Mucosa of descending colon (tissue), 3 donors: Measurements from ENCODE around the gene TPP1. TPM values are rescaled to one million over a fixed set of nuclear protein-coding genes. Genes with fewer than 3 reads are reported as not detected.

Experiments used
- ATAC-seq: fragments of 200-7000 bp; cut with Tn5 transposase; one replicate; pipeline ENCODE4 v1.9.1; 2020; ENCODE audit warnings: mild to moderate bottlenecking, moderate library complexity
- DNase-seq, 3 donors: peaks; one replicate each; pipeline ENCODE4 v3.0.0-alpha.2; 2020
- H3K36me3 ChIP-seq: fragments of 200-600 bp; one replicate; pipeline ENCODE4 v1.8.0; 2021; ENCODE audit warnings: low read depth, mild to moderate bottlenecking
- H3K4me1 ChIP-seq: fragments of 200-600 bp; one replicate; pipeline ENCODE4 v1.8.0; 2021; ENCODE audit warnings: low read depth, mild to moderate bottlenecking
- H3K4me3 ChIP-seq: fragments of 200-600 bp; one replicate; pipeline ENCODE4 v1.8.0; 2021; ENCODE audit warnings: mild to moderate bottlenecking
- H3K9me3 ChIP-seq: fragments of 200-600 bp; one replicate; pipeline ENCODE4 v1.8.0; 2021; ENCODE audit warnings: mild to moderate bottlenecking
- intact Hi-C, 2 donors: fragments of 100-400 bp; cut with DNase I in 1 of 2; cut with micrococcal nuclease in 1 of 2; formaldehyde crosslinking; loops; one replicate each; pipeline versions ENCODE4 v1.11.0 to v1.11.1; 2022; cut with DNase I, micrococcal nuclease
- total RNA-seq, 3 donors: library from RNA; stranded (reverse); fragmentation: NEBNext Ultra II Directional in 2 of 3; extraction: Animal tissue kit (Norgen Biotek cat#: 25700) in 2 of 3; gene quantifications; one replicate each; pipeline versions ENCODE4 v1.2.1 to v1.2.4, GENCODE V29; 2021 to 2023
- TF ChIP-seq, protein P1 (sequence below): fragments of 200-600 bp; IDR thresholded peaks from one replicate; pipeline ENCODE4 v1.8.0; 2022; ENCODE audit warnings: antibody characterized with exemption, mild to moderate bottlenecking
- donor health status: DM: no; HTN: no; CAD: no; lungs with moderate emphysema.
- donor health status: DM: no; HTN: no; CAD: no.
- donor health status: DM: no; HTN: yes; CAD: no.

TPP1 gene
- total RNA-seq, 3 donors from 2014 or later = 86.4 to 116 (median 93.8) TPM

GRCh38 chr11:6596239-6596877, 22.9 kb downstream of the TPP1 start:
- H3K4me3 ChIP-seq = no peak overlapping the region
- DNase-seq (no peak), ATAC-seq (no peak)
- intact Hi-C loops = loop anchor here in 1 of 2 donors (10.0 kb wide), 1 partner anchor 52 kb away; no protein-coding TSS in a partner anchor
- TF ChIP-seq, protein P1, sequence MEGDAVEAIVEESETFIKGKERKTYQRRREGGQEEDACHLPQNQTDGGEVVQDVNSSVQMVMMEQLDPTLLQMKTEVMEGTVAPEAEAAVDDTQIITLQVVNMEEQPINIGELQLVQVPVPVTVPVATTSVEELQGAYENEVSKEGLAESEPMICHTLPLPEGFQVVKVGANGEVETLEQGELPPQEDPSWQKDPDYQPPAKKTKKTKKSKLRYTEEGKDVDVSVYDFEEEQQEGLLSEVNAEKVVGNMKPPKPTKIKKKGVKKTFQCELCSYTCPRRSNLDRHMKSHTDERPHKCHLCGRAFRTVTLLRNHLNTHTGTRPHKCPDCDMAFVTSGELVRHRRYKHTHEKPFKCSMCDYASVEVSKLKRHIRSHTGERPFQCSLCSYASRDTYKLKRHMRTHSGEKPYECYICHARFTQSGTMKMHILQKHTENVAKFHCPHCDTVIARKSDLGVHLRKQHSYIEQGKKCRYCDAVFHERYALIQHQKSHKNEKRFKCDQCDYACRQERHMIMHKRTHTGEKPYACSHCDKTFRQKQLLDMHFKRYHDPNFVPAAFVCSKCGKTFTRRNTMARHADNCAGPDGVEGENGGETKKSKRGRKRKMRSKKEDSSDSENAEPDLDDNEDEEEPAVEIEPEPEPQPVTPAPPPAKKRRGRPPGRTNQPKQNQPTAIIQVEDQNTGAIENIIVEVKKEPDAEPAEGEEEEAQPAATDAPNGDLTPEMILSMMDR = no peak
- H3K4me1 ChIP-seq = no peaks in the 10 kb centered on the region
- no peaks in the 10 kb centered on the region for H3K9me3 ChIP-seq
- no peaks in the 10 kb centered on the region for H3K36me3 ChIP-seq

- ATAC-seq (no peak), DNase-seq (no peak)
- Histone ChIP-seq H3K4me3 (no peak overlapping the region), H3K9me3 (no peaks in the 10 kb centered on the region), H3K4me1 (no peaks in the 10 kb centered on the region), H3K36me3 (no peaks in the 10 kb centered on the region)
- TF ChIP-seq, protein P1 = no peak
- intact Hi-C loops = loop anchor here in 1 of 2 donors (10.0 kb wide), 1 partner anchor 49 kb away; no protein-coding TSS in a partner anchor
Measured at GRCh38 chr11:6594142-6594768, 25.0 kb downstream of the TPP1 start.

- no peaks in the 10 kb centered on the region for H3K36me3 ChIP-seq
- TF ChIP-seq, protein P1 = no peak
- intact Hi-C loops = no loop called here
- no peaks in the 10 kb centered on the region for H3K4me1 ChIP-seq
- no peak for ATAC-seq
- no peak for DNase-seq
- no peak overlapping the region for H3K4me3 ChIP-seq
- H3K9me3 ChIP-seq = peaks cover 18% of the 10 kb centered on the region
Measured at GRCh38 chr11:6588018-6588417, 31.2 kb downstream of the TPP1 start.

- Histone ChIP-seq H3K36me3 (no peaks in the 10 kb centered on the region), H3K9me3 (peaks cover 20% of the 10 kb centered on the region), H3K4me1 (no peaks in the 10 kb centered on the region), H3K4me3 (no peak overlapping the region)
- TF ChIP-seq, protein P1 = no peak
- ATAC-seq (no peak), DNase-seq (no peak)
- intact Hi-C loops = no loop called here
Measured at GRCh38 chr11:6587360-6587953, 31.8 kb downstream of the TPP1 start.

DNA sequence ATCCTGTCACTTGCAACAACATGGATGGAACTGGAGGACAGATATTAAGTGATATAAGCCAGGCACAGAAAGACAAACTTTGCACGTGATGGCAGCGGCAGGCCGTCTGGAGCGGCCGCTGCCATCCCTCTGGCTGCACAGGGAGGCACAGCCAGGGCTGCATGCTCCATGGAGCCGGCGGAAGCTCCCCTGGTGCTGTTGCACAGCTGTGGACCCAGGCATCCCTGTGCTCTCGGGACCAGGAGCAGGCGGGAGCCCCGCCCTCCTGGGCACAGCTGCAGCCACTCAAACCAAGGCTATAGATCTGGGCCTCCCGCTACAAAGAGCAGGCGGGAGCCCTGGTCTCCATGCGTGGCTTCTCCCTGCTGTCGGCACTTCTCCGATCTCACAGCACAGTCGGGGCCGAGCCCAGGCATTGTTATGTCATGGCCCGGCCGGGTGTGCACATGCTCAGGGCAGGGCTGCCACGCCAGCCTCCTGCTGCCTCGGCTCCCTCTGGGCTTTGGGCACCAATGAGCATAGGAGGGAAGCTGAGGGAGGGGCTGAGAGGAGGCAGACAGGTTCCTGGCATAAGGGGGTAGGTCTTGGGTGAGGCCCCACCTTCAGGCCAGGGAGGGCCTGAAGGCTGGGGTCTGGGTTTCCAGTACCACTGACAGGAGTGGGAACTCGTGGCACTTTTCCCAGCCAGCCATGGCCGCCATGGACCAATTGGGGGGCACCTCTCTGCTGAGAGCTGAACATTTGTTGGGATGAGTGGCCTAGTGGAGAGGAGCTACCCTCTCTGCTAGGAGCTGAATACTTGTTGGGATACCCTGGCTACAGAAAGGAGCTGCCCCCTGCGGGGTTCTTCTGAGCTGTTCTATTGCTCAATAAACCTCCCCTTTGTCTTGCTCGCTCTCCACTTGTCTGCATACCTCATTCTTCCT, 32.5 kb downstream of the TPP1 start:
- intact Hi-C loops = no loop called here
- ATAC-seq = no peak
- TF ChIP-seq, protein P1 = no peak
- no peak overlapping the region for H3K4me3 ChIP-seq
- peaks cover 20% of the 10 kb centered on the region for H3K9me3 ChIP-seq
- no peak for DNase-seq
- no peaks in the 10 kb centered on the region for H3K36me3 ChIP-seq
- H3K4me1 ChIP-seq = no peaks in the 10 kb centered on the region
